VCaP (cell line): ENCODE data around the gene BRAF.
A peak's percentile ranks its signal among the peaks of the same experiment; 100 is the strongest.

ENCODE experiments used
- H3K27ac ChIP-seq: fragments of 450-650 bp; 2 replicates; pipeline ENCODE4 v1.5.1; 2017
- CTCF ChIP-seq: fragments of 450-650 bp; conservative IDR thresholded peaks from 2 replicates; pipeline ENCODE4 v1.5.1; 2017; ENCODE audit warnings: mild to moderate bottlenecking, moderate library complexity

The BRAF gene

GRCh38 chr7:140679186-140679585 lies 245.5 kb downstream of the BRAF start:
- no peak for TF ChIP-seq CTCF
- no peak overlapping the region for H3K27ac ChIP-seq

- no peak for TF ChIP-seq CTCF
- H3K27ac ChIP-seq: no peak overlapping the region
Measured at GRCh38 chr7:140678816-140679130, 246.0 kb downstream of the BRAF start.

- no peak for TF ChIP-seq CTCF
- H3K27ac ChIP-seq: no peak overlapping the region
Measured at GRCh38 chr7:140678081-140678815, 246.5 kb downstream of the BRAF start.

- no peak overlapping the region for H3K27ac ChIP-seq
- no peak for TF ChIP-seq CTCF
Measured at GRCh38 chr7:140677496-140677895, 247.2 kb downstream of the BRAF start.

- H3K27ac ChIP-seq: peak overlapping the region; percentile 99; the same call in 1 of the 2 replicates
Measured at GRCh38 chr7:140676956-140677355, 247.8 kb downstream of the BRAF start.

- peak overlapping the region; percentile 99 for H3K27ac ChIP-seq
- no peak for TF ChIP-seq CTCF
Measured at GRCh38 chr7:140676306-140676705, 248.4 kb downstream of the BRAF start.

- H3K27ac ChIP-seq: peak overlapping the region; percentile 99
- TF ChIP-seq CTCF: no peak
Measured at GRCh38 chr7:140675726-140676125, 249.0 kb downstream of the BRAF start.

GRCh38 chr7:140674899-140675701 lies 249.6 kb downstream of the BRAF start:
- TF ChIP-seq CTCF: peak; percentile 78
- H3K27ac ChIP-seq: peak overlapping the region; percentile 99
